ENCODE results near the gene SLC22A23.

SLC22A23 gene

GRCh38 chr6:3287976-3288707 lies 168.7 kb downstream of the SLC22A23 start:
- DNase-seq (ENCODE audit: low read depth in 1 of 2, low spot score in 1 of 2): no peak

GRCh38 chr6:3287308-3287707 lies 169.5 kb downstream of the SLC22A23 start:
- no peak for DNase-seq (ENCODE audit: low read depth in 1 of 2, low spot score in 1 of 2)

- DNase-seq (ENCODE audit: low read depth in 1 of 2, low spot score in 1 of 2): no peak
Measured at GRCh38 chr6:3286641-3287171, 170.1 kb downstream of the SLC22A23 start.

GRCh38 chr6:3285732-3286131 lies 171.1 kb downstream of the SLC22A23 start:
- DNase-seq (ENCODE audit: low read depth in 1 of 2, low spot score in 1 of 2): no peak

- DNase-seq (ENCODE audit: low read depth in 1 of 2, low spot score in 1 of 2): no peak
Measured at GRCh38 chr6:3285049-3285639, 171.7 kb downstream of the SLC22A23 start.

GRCh38 chr6:3284436-3284876 lies 172.4 kb downstream of the SLC22A23 start:
- no peak for DNase-seq (ENCODE audit: low read depth in 1 of 2, low spot score in 1 of 2)

- no peak for DNase-seq (ENCODE audit: low read depth in 1 of 2, low spot score in 1 of 2)
Measured at GRCh38 chr6:3283641-3284435, 173.0 kb downstream of the SLC22A23 start.

GRCh38 chr6:3283241-3283640 lies 173.6 kb downstream of the SLC22A23 start:
- DNase-seq (ENCODE audit: low read depth in 1 of 2, low spot score in 1 of 2): no peak

- no peak for DNase-seq (ENCODE audit: low read depth in 1 of 2, low spot score in 1 of 2)
Measured at GRCh38 chr6:3282476-3283236, 174.2 kb downstream of the SLC22A23 start.

- no peak for DNase-seq (ENCODE audit: low read depth in 1 of 2, low spot score in 1 of 2)
Measured at GRCh38 chr6:3281631-3282475, 175.0 kb downstream of the SLC22A23 start.

GRCh38 chr6:3280866-3281465 lies 175.9 kb downstream of the SLC22A23 start:
- DNase-seq (ENCODE audit: low read depth in 1 of 2, low spot score in 1 of 2): no peak

GRCh38 chr6:3280091-3280490 lies 176.8 kb downstream of the SLC22A23 start:
- no peak for DNase-seq (ENCODE audit: low read depth in 1 of 2, low spot score in 1 of 2)

GRCh38 chr6:3278691-3279090 lies 178.2 kb downstream of the SLC22A23 start:
- DNase-seq (ENCODE audit: low read depth in 1 of 2, low spot score in 1 of 2): no peak

GRCh38 chr6:3277851-3278416 lies 178.9 kb downstream of the SLC22A23 start:
- no peak for DNase-seq (ENCODE audit: low read depth in 1 of 2, low spot score in 1 of 2)

GRCh38 chr6:3277251-3277650 lies 179.6 kb downstream of the SLC22A23 start:
- DNase-seq (ENCODE audit: low read depth in 1 of 2, low spot score in 1 of 2): no peak

GRCh38 chr6:3276174-3277167 lies 180.4 kb downstream of the SLC22A23 start:
- no peak for DNase-seq (ENCODE audit: low read depth in 1 of 2, low spot score in 1 of 2)

- DNase-seq (ENCODE audit: low read depth in 1 of 2, low spot score in 1 of 2): no peak
Measured at GRCh38 chr6:3273707-3274521, 182.9 kb downstream of the SLC22A23 start.
